GM18498 (cell line): Measurements from ENCODE around the gene LMO2.
"Not testable (repeated sequence)": the region's sequence is repeated elsewhere in the genome, so short reads cannot be mapped to it uniquely, and the experiment has no call there.

Experiments
- ATAC-seq: cut with Tn5 transposase; IDR thresholded peaks from one replicate; pipeline ENCODE4 v1.9.1; 2021; ENCODE audit warnings: mild to moderate bottlenecking, moderate library complexity; ENCODE audit not compliant: unreplicated experiment

The LMO2 gene

DNA sequence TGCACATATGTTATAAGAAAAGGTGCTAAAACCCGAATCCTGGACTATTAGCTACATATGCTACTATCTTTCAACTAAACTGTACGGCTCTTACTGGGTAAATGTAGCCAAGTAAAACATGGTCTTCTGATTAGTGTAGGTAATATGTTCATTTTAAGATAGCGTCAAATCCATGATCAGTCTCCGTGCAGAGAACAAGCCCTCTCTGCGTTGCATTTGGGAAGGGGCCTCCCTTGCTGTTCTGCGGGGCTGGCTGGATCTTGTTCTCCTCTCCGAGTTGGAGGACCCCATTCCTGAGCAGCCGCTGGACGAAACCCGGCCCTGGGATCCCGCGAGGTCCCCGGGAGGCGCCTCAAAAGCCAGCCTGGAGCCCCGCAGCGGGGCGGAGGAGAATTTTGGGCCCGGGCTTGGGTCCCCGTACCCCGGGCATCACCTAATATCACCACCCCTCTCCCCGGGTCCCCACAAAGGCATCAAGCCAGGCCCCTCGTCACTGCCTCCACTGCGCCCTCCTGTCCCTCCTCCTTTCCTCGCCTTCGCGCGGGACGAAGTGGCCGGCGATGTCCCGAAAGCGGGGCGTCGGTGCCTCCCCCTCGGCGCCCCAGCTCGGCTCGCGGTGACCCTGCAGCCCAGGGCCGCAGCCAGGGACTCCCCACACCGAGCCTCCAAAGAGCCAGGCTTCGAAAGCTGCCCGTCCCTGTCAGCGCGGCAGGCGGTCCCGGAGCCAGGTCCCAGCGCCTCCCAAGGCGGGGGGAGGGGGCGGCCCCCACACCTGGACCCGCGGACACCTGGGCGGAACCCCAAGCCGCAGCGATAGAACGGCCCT, 63.1 kb downstream of the LMO2 start:
- ATAC-seq: peak; percentile 29

- ATAC-seq: no peak
Measured at GRCh38 chr11:33827206-33827605, 64.7 kb downstream of the LMO2 start.

DNA sequence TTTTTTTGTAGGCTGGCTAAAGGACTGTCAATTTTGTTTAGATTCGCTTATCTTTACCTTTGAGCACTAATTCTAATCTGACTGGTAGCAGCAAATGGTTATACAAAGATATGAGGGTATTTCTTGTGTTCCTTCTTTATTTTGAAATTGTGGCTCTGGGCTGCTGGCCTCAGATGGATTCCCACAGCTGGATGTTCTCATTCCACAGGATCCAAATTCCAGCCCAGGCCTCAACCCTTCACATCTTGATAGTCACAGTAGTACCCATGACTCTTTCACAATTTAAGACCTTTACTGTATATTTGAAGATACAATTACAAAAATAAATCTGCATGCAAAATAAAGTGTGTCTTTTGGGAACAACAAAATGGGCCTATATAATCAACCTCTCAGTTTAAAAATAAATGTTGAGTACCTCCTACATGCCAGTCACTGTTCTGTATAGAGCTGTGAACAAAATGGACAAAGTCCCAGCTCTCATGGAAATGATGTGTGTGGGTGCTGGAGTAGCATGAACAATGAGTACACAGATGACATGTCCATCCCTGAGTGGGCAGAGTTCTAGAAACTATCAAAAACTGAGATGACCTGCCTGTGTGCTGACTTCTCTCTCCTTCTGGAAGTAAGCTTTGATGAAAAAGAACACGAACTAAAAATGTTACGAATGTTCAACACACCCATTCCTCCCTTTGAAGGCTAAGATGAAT, 65.9 kb downstream of the LMO2 start:
- no peak for ATAC-seq

DNA sequence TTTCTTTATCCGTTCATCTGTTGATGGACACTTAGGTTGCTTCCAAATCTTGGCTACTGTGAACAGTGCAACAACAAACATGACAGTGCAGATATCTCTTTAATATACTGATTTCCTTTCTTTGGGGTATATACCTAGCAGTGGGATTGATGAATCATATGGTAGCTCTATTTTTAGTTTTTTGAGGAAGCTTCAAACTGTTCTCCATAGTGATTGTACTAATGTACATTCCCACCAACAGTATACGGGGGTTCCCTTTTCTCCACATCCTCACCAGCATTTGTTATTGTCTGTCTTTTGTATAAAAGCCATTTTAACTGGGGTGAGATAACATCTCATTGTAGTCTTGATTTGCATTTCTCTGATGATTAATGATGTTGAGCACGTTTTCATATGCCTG, 68.9 kb downstream of the LMO2 start:
- ATAC-seq: not testable (repeated sequence)

GRCh38 chr11:33819278-33820035, 72.4 kb downstream of the LMO2 start:
- no peak for ATAC-seq
